IPS DF 6.9 (cell line): ENCODE results near the gene IL12RB2.
"Not testable (repeated sequence)": the region's sequence is repeated elsewhere in the genome, so short reads cannot be mapped to it uniquely, and the experiment has no call there.

Experiments
- DNase-seq: peaks from one replicate; pipeline ENCODE4 v3.0.0-alpha.2; 2013; ENCODE audit warnings: low read depth, low spot score
- H3K27ac ChIP-seq: one replicate; pipeline ENCODE4 v1.5.1; 2013; ENCODE audit warnings: low read length, control low read depth
- H3K27me3 ChIP-seq: 2 replicates; pipeline ENCODE4 v1.6.1; 2013; ENCODE audit warnings: mild to moderate bottlenecking, low read length; ENCODE audit not compliant: control insufficient read depth, insufficient read depth
- H3K36me3 ChIP-seq: 2 replicates; pipeline ENCODE4 v1.6.1; 2013; ENCODE audit warnings: low read length; ENCODE audit not compliant: control insufficient read depth, insufficient read depth
- H3K4me1 ChIP-seq: 2 replicates; pipeline ENCODE4 v1.6.1; 2013; ENCODE audit warnings: low read length; ENCODE audit not compliant: control insufficient read depth, insufficient read depth
- H3K4me3 ChIP-seq: 2 replicates; pipeline ENCODE4 v1.5.1; 2013; ENCODE audit warnings: mild to moderate bottlenecking, low read length
- H3K9me3 ChIP-seq: 2 replicates; pipeline ENCODE4 v1.6.1; 2013; ENCODE audit warnings: low read length, inconsistent platforms; ENCODE audit not compliant: control insufficient read depth, insufficient read depth
- WGBS: extraction: QIAGEN DNeasy Blood & Tissue Kit; methylation state at CpG from one replicate; pipeline ENCODE4 v1.1.7; 2013; ENCODE audit warnings: mixed read lengths, missing lambda C conversion rate; ENCODE audit not compliant: insufficient read length, insufficient coverage; 5-methylcytosine and 5-hydroxymethylcytosine counted together

Gene IL12RB2

GRCh38 chr1:67407498-67407897 is 99.8 kb downstream of the IL12RB2 start:
- H3K27me3 ChIP-seq: no peaks in the 10 kb centered on the region
- no peak overlapping the region for H3K4me3 ChIP-seq
- H3K36me3 ChIP-seq: no peaks in the 10 kb centered on the region; the same call in 1 of the 2 replicates
- DNase-seq: no peak
- no peaks in the 10 kb centered on the region for H3K9me3 ChIP-seq
- WGBS: no CpG with 5 or more reads among the region's 5 CpGs
- H3K4me1 ChIP-seq: no peaks in the 10 kb centered on the region
- no peak overlapping the region for H3K27ac ChIP-seq

- no peaks in the 10 kb centered on the region for H3K9me3 ChIP-seq
- H3K27ac ChIP-seq: no peak overlapping the region
- H3K4me1 ChIP-seq: no peaks in the 10 kb centered on the region
- no peaks in the 10 kb centered on the region; the same call in 1 of the 2 replicates for H3K36me3 ChIP-seq
- H3K27me3 ChIP-seq: no peaks in the 10 kb centered on the region
- no peak overlapping the region for H3K4me3 ChIP-seq
- no peak for DNase-seq
- no CpG with 5 or more reads among the region's 1 CpG for WGBS
Measured at GRCh38 chr1:67408148-67408547, 100.5 kb downstream of the IL12RB2 start.

- H3K36me3 ChIP-seq: peaks cover 17% of the 10 kb centered on the region
- no CpG with 5 or more reads among the region's 2 CpGs for WGBS
- DNase-seq, H3K27me3 ChIP-seq, H3K4me1 ChIP-seq, H3K9me3 ChIP-seq, H3K27ac ChIP-seq, H3K4me3 ChIP-seq: not testable (repeated sequence)
Measured at GRCh38 chr1:67413101-67413500, 105.4 kb downstream of the IL12RB2 start.

- H3K4me1 ChIP-seq: no peaks in the 10 kb centered on the region
- H3K27me3 ChIP-seq: no peaks in the 10 kb centered on the region
- no peaks in the 10 kb centered on the region for H3K9me3 ChIP-seq
- WGBS: no CpG with 5 or more reads among the region's 2 CpGs
- no peak overlapping the region for H3K27ac ChIP-seq
- no peak overlapping the region for H3K4me3 ChIP-seq
- no peak for DNase-seq
- H3K36me3 ChIP-seq: peaks cover 19% of the 10 kb centered on the region
Measured at GRCh38 chr1:67414574-67414973, 106.9 kb downstream of the IL12RB2 start.

- H3K27ac ChIP-seq: no peak overlapping the region
- no peak for DNase-seq
- no CpG with 5 or more reads among the region's 13 CpGs for WGBS
- H3K36me3 ChIP-seq: peaks cover 19% of the 10 kb centered on the region
- no peaks in the 10 kb centered on the region for H3K4me1 ChIP-seq
- no peaks in the 10 kb centered on the region for H3K9me3 ChIP-seq
- H3K27me3 ChIP-seq: no peaks in the 10 kb centered on the region
- no peak overlapping the region for H3K4me3 ChIP-seq
Measured at GRCh38 chr1:67415041-67415440, 107.4 kb downstream of the IL12RB2 start.

- not testable (repeated sequence) for H3K27me3 ChIP-seq, DNase-seq, H3K9me3 ChIP-seq, H3K4me1 ChIP-seq, H3K4me3 ChIP-seq, H3K27ac ChIP-seq
- peaks cover 22% of the 10 kb centered on the region for H3K36me3 ChIP-seq
- WGBS: no CpG with 5 or more reads among the region's 4 CpGs
Measured at GRCh38 chr1:67417733-67418132, 110.1 kb downstream of the IL12RB2 start.

- DNase-seq: no peak
- Histone ChIP-seq H3K27me3 (no peaks in the 10 kb centered on the region), H3K9me3 (no peaks in the 10 kb centered on the region), H3K27ac (no peak overlapping the region), H3K36me3 (peaks cover 29% of the 10 kb centered on the region), H3K4me3 (no peak overlapping the region), H3K4me1 (no peaks in the 10 kb centered on the region)
- WGBS: no CpG with 5 or more reads among the region's 6 CpGs
Measured at GRCh38 chr1:67418839-67419586, 111.3 kb downstream of the IL12RB2 start.

- no peaks in the 10 kb centered on the region for H3K9me3 ChIP-seq
- H3K4me1 ChIP-seq: no peaks in the 10 kb centered on the region
- no peak overlapping the region for H3K4me3 ChIP-seq
- no peak overlapping the region for H3K27ac ChIP-seq
- DNase-seq: no peak
- no peaks in the 10 kb centered on the region for H3K27me3 ChIP-seq
- peaks cover 18% of the 10 kb centered on the region for H3K36me3 ChIP-seq
Measured at GRCh38 chr1:67420835-67421492, 113.3 kb downstream of the IL12RB2 start.

GRCh38 chr1:67427465-67427864 is 119.8 kb downstream of the IL12RB2 start:
- peaks cover 16% of the 10 kb centered on the region for H3K36me3 ChIP-seq
- DNase-seq: no peak
- no peaks in the 10 kb centered on the region for H3K9me3 ChIP-seq
- no peaks in the 10 kb centered on the region for H3K27me3 ChIP-seq
- H3K4me1 ChIP-seq: no peaks in the 10 kb centered on the region
- no peak overlapping the region for H3K27ac ChIP-seq
- no peak overlapping the region; the same call in 1 of the 2 replicates for H3K4me3 ChIP-seq
- WGBS: no CpG with 5 or more reads among the region's 2 CpGs

GRCh38 chr1:67427947-67428346 is 120.3 kb downstream of the IL12RB2 start:
- H3K27ac ChIP-seq: no peak overlapping the region
- no peaks in the 10 kb centered on the region for H3K4me1 ChIP-seq
- H3K36me3 ChIP-seq: peaks cover 16% of the 10 kb centered on the region
- H3K9me3 ChIP-seq: no peaks in the 10 kb centered on the region
- WGBS: no CpG with 5 or more reads among the region's 3 CpGs
- peak overlapping the region; percentile 89; the same call in 1 of the 2 replicates for H3K4me3 ChIP-seq
- H3K27me3 ChIP-seq: no peaks in the 10 kb centered on the region
- DNase-seq: no peak
